D341Med (cell line): ENCODE measurements around the gene ORAI1.
"Not testable (repeated sequence)": the region's sequence is repeated elsewhere in the genome, so short reads cannot be mapped to it uniquely, and the experiment has no call there.

Source experiments
- DNase-seq: peaks from one replicate; pipeline ENCODE4 v3.0.0; 2012; ENCODE audit warnings: low spot score

The ORAI1 gene

GRCh38 chr12:121626087-121626852 lies at the start of gene ORAI1:
Gene ORAI1, plus strand, starts transcription at chr12:121626530.
- DNase-seq: peak; percentile 99

DNA sequence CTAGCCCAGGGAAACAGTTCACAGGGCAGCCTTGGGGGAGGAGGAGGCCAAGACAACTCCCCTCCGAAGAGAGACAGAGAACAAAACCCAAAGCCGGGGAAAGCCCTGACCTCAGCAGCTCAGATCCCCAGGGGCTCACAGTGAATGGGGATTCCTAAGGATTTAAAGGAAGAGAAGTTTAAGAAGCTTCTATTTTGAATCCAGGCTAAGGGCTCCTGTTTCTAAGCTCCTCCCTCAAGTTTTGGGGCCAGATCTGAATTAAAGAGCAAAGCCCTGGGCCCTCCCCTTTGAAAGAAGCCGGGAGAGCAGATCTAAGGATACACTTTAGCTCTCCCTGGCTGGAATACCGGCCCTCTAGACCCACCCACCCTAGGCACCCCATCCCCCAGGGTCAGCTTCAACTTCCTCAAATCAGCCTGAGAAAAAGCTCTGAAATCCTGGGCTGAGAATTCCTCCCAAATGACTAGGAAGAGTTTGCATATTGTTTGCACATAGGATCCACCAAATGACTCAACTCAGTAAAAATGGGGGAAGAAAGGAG lies 49.4 kb upstream of the ORAI1 start:
- no peak for DNase-seq

DNA sequence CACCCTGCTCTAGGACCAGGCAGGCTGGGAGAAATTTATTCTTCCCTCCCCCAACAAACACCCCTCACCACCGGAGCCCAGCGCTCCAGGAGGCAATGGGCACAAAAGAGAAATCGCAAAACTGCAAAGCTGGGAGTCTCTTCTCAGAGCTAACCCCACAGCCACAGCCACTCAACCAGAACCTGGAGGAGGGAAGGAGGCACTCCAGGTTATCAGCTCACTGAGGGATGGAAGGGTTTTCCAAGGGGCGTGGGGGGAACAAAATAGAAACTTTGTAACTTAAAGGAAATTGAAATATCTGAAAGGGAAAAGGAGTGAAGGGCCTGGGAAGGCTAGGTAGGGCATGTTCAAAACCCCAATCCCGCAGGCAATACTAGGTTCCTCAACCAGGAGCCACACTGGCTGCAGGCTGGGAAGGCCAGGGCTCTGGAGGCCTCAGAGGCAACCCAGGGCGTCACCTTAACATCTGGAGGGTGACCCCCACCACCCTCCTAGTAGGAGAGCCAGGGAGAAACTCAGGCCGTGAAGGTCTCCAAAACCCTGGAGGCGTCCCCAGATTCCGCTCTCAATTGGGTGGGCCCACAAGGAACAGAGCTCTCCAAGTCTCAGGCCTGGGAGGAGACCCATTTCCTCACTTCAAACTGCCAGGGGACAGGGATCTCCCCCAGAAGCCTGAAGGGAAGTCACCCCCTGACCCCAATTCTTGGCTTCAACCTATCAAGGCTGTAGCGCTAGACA lies 48.7 kb upstream of the ORAI1 start:
- no peak for DNase-seq

- DNase-seq: no peak
Measured at GRCh38 chr12:121578230-121579189, 47.8 kb upstream of the ORAI1 start.

DNA sequence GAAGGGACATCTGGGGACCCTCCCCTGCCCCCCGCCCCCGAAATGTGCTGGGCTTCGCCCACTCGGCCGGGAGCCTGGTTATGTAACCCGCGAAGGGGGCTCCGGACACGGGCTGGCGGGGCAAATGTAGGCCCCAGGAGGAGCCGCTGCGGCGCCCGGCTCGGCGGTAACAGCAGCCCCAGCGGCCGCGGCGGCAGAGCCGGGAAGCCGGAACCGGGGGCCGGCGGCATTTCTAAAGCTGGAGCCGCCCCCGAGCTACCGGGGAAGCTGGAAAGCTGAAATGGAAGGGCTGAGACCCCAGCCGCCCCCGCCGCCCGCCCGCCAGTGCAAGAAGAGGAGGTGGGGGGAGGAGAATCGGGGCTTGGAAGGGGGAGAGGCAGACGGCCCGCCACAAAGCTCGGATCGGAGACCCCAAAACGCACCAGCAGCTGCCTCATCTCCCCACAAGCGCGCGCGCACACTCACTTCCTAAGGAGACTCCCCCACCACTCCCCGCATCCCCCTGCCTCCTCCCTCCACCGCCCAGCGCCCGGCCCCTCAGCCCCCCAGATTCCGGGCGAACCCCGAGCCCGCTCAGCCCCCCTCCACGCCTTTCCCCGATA lies 47.0 kb upstream of the ORAI1 start:
- DNase-seq: peak; percentile 61

GRCh38 chr12:121579981-121580868 lies 46.1 kb upstream of the ORAI1 start:
- DNase-seq: peak; percentile 90

GRCh38 chr12:121580959-121581685 lies 45.2 kb upstream of the ORAI1 start, which contains the start of gene KDM2B:
Gene KDM2B, minus strand, starts transcription at chr12:121581023. Its CDS starts 112 bp downstream, at chr12:121580911.
- no peak for DNase-seq

GRCh38 chr12:121581686-121582429 lies 44.5 kb upstream of the ORAI1 start:
- DNase-seq: no peak

DNA sequence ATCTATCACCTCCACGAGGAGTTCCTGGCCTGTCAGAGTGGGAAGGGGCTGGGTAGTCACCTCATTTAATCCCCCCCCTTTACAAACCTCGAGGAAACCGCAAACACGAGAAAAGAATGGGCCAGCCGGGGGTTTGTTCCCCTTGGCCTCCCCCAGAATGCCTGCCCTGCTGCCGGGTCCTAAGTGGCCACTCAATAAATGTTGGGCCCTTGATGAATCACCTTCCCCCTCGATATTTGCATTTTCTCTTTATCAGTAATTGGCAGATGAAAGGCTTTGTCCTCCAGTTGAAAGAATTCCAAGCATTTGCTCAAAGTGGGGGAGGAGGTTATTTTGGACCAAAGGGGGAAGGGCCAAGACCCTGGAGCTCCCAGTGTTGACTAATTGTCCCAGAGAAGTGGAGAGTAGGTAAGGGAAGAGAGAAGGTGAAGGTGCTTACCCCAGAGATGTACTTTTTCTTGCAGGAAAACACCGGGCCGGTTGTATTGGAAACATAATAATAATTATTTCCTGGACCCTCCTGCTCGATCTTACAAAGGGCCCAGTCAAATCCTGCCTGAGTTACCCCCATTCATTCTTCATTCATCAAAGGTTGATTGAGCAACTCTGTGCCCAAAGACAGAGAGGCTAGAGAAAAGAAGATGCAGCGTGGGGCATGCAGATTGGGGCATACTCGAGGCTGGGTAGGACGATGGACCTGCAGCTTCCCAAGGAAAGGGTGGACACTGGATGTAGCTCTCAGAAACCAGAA lies 43.6 kb upstream of the ORAI1 start:
- no peak for DNase-seq

DNA sequence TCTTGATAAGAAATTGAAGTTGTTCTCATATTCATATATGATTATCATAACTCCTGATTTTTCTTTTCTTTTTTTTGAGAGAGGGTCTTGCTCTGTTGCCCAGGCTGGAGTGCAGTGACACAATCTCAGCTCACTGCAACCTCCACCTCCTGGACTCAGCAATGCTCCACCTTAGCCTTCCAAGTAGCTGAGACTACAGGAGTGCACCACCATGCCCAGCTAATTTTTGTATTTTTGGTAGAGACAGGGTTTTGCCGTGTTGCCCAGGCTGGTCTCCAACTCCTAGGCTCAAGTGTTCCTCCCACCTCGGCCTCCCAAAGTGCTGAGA lies 43.0 kb upstream of the ORAI1 start:
- DNase-seq: not testable (repeated sequence)

DNA sequence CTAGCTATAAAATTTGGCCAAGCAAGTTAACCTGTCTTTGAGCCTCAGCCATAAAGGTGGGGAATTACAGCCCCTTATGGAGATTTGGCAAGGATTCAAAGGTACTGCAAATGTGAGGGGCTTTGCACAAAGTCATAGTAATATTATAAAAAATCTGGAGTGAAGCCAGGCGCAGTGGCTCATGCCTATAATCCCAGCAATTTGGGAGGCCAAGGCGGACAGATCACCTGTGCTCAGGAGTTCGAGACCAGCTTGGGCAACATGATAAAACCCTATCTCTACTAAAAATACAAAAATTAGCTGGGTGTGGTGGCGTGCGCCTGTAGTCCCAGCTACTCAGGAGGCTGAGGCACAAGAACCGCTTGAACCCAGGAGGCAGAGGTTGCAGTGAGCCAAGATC lies 41.4 kb upstream of the ORAI1 start:
- not testable (repeated sequence) for DNase-seq

DNA sequence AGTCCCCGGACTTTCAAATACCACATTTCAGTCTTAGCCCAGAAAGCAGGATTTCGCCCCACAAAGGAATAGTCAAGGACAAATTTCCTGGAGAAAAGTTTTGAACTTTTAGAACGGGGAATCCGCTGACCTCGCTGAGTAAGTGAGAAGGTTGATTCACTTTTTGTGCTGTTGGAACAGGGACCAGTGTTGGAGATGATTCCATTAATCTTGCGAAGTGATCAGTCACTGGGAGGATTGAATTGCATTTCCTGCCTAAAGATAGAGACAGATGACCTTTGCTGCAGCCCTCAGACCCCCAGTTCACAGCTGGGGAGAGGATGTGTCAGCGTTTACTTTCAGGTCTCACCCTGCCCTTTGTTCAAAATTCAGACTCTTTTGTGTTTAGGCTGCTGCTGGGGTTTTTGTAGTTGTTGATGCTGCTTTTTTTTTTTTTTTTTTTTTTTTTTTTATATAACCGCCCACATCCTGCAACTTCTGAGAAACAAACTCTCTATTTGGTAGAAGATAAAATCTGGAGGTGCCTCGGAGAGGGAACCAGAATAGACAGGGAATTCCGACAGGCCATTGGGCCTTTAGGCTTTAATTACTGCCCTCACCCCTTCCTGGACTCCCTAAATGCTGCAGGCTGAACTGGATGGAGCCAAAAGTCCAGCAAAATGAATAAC lies 35.7 kb upstream of the ORAI1 start:
- no peak for DNase-seq

DNA sequence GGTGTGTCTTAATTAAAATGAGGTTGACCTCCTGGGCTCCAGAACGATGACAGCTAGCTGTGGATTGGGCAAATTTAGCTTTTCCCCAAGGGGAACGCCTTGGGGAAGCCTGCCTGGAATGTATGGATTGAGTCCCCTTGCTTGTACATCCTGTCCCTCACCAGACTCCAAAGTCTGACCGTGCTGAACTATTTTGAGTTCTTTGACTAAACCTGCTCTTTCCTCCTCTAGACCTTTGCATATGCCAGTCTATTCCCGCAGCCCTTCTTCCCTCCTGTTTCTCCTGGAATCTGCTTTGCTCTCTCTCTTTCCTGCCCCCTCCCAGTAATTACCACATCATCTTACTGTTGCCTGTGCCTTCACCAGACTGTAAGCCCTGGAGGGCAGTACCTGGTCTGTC lies 34.0 kb upstream of the ORAI1 start:
- no peak for DNase-seq

DNA sequence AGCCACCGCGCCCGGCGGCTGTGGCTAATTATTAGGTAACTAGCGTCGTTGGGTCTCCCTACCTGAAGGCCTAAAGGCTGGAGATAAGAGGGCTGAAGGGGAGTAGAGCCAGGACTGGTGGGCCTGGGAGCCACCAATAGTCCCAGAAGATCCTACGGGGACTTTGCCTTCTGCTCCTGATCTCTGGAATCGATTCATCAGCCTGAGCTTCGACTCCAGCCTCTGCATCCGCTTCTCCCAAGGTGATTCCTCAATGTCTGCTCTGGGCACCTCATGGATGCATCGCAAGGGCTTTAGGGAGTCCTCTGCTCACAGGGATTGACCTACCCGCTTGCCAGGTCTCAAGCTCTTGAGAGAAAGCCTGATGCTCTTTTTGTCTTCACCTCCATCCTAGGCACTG lies 30.8 kb upstream of the ORAI1 start:
- DNase-seq: no peak

DNA sequence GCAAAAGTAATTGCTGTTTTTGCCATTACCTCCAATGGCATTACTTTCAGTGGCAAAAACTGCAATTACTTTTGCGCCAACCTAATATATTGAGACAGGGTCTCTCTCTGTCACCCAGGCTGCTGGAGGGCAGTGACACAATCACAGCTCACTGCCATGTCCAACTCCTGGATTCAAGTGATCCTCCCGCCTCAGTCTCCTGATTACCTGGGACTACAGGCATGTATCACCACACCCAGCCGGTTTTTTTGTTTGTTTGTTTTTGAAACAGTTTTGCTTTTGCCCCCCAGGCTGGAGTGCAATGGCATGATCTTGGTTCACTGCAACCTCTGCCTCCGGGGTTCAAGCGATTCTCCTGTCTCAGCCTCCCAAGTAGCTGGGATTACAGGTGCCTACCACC lies 29.8 kb upstream of the ORAI1 start:
- DNase-seq: no peak

DNA sequence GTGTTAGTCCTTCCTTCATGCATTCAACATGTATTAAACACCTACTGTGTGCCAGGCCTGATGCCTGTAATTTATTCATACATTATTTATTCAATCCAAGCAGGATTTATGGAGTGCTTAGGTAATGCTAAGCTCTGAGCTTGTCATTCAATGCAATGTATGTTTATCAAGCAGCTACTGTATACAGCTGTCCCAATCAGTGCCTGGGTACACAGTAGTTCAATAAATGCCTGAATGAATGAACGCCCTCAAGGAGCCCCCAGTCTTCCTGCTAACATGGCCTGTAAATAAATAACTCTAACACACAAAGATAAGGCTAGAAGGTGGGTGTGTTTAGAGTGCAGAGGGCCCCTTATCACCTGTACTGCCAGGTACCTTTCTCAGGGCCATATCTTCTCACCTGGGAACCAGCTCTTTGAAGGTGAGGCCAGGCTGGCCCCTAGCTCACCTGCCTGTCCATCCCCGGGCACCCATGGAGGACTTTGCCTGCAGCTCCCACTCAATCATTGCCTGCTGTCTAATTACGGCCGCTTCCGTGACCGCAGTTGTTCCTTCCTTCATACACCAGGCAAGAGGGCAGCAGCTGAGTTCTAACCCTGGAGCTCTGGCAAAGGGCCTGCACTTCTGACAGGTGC lies 25.5 kb upstream of the ORAI1 start:
- no peak for DNase-seq

DNA sequence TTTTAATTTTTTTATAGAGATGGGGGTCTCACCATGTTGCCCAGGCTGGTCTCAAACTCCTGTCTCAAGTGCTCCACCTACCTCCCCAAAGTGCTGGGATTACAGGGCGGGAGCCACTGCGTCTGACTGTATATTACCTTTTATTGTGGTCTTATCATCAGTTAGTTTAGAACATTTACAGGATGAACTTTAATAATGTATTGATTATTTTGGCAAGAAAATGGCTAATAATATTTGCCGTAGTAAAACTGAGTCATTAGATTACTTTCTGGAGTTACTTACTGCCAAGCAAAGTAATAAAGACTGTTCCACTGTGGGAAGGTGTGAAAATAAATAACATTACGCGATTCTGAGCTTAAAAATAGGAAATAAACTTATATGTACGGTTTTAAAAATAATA lies 23.6 kb upstream of the ORAI1 start:
- no peak for DNase-seq
